Tibial artery (tissue), 4 donors: ENCODE results near the gene CRYBG1.

ENCODE experiments used
- DNase-seq, 2 donors: peaks; one replicate each; pipeline ENCODE4 v3.0.0-alpha.2; 2019
- H3K27ac ChIP-seq, 2 donors: fragments of 200-600 bp; sonication (generic) in 1 of 2; 1 replicate in 1 of 2; 2 replicates in 1 of 2; pipeline ENCODE4 v1.5.1; 2018 to 2019; ENCODE audit warnings: mild to moderate bottlenecking in 1 of 2
- H3K27me3 ChIP-seq, 2 donors: fragments of 200-600 bp; sonication (generic) in 1 of 2; one replicate each; pipeline versions ENCODE4 v1.5.1 to v1.6.0; 2016 to 2019
- H3K36me3 ChIP-seq, 3 donors: fragments of 200-600 bp; sonication (generic) in 2 of 3; one replicate each; pipeline ENCODE4 v1.5.1; 2016 to 2019; ENCODE audit warnings: mild to moderate bottlenecking in 2 of 3
- H3K4me1 ChIP-seq, 4 donors: fragments of 200-600 bp; sonication (generic) in 2 of 4; 1 replicate in 3 of 4; 2 replicates in 1 of 4; pipeline ENCODE4 v1.5.1; 2016 to 2019
- H3K4me3 ChIP-seq, 2 donors: fragments of 200-600 bp; sonication (generic) in 1 of 2; 1 replicate in 1 of 2; 2 replicates in 1 of 2; pipeline ENCODE4 v1.5.1; 2018 to 2019; ENCODE audit warnings: mild to moderate bottlenecking in 2 of 2
- H3K9me3 ChIP-seq, 3 donors: fragments of 200-600 bp; sonication (generic) in 1 of 3; one replicate each; pipeline ENCODE4 v1.5.1; 2016 to 2019
- intact Hi-C: fragments of 100-400 bp; cut with DNase I; formaldehyde crosslinking; loops from one replicate; pipeline ENCODE4 v1.15.0; 2023; ENCODE audit warnings: low total_unique reads
- TF ChIP-seq, protein P1 (sequence below), 2 experiments: fragments of 200-600 bp in 1 of 2; fragments of 450-650 bp in 1 of 2; IDR thresholded peaks; one replicate each; pipeline ENCODE4 v1.5.1; 2017 to 2019; ENCODE audit warnings: antibody characterized with exemption in 2 of 2, mild to moderate bottlenecking in 1 of 2, moderate library complexity in 1 of 2

The CRYBG1 gene

DNA sequence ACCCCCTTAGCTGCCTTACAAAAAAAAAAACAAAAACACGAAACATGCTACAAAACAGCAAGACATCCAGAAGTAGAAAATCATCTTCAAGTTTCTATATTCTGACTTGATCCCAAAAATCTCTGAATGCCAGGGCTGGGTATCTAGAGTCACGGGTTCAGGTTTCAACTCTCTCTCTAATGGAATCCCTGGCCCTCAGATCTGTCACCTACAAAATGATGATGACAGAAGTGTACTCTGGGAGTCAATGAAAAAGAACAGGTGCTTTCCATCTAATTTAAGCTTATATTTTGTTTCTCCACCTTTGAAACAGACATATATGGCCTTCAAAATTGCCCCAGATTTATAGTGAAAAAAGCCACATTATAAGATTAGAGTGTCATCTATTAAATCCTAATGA is 250.5 kb downstream of the CRYBG1 start:
- no peaks in the 10 kb centered on the region for H3K9me3 ChIP-seq
- peaks cover 0 to 4% (median under 1%) of the 10 kb centered on the region in 3 donors for H3K36me3 ChIP-seq
- DNase-seq: no peak
- H3K27ac ChIP-seq: no peak overlapping the region
- no peaks in the 10 kb centered on the region for H3K27me3 ChIP-seq
- TF ChIP-seq, protein P1, sequence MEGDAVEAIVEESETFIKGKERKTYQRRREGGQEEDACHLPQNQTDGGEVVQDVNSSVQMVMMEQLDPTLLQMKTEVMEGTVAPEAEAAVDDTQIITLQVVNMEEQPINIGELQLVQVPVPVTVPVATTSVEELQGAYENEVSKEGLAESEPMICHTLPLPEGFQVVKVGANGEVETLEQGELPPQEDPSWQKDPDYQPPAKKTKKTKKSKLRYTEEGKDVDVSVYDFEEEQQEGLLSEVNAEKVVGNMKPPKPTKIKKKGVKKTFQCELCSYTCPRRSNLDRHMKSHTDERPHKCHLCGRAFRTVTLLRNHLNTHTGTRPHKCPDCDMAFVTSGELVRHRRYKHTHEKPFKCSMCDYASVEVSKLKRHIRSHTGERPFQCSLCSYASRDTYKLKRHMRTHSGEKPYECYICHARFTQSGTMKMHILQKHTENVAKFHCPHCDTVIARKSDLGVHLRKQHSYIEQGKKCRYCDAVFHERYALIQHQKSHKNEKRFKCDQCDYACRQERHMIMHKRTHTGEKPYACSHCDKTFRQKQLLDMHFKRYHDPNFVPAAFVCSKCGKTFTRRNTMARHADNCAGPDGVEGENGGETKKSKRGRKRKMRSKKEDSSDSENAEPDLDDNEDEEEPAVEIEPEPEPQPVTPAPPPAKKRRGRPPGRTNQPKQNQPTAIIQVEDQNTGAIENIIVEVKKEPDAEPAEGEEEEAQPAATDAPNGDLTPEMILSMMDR (IDR thresholded peaks at IDR 0.05): no peak
- H3K4me3 ChIP-seq: no peak overlapping the region
- H3K4me1 ChIP-seq: no peaks in the 10 kb centered on the region
- intact Hi-C loops: loop anchor here (5.0 kb wide), 1 partner anchor 366 kb away; no protein-coding TSS in a partner anchor

DNA sequence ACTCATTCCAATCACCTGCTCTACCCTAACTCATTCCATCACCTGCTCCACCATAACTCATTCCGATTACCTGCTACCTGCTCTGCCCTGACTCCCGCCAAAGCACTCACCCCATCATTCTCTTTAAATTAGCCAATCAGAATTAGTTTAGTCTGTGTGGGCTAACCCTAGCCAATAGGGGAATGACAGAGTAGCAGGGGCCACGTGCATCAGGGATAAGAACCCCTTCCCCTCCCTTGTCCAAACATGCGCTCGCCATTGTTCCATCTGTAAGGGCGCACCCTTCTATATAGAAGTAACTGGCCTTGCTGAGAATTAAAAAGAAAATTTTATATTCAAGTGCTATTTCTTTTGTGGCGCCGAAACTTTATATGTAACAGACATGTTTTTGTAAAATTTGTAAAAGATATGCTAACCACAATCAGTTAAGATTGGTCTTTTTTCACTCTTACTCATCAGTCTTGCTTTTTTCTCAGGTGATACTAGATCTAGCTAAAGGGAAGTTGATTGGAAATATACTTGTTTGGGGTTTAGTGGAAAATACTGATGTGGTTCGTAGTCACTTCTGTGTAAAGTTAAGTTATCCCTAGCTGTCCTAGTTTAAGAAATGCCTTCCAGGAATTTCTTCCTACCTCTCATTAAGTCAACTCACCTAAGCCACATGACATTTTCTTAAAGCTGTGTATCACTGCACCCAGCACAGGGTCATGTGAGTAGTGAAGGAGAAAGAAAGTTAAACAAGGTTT is 252.3 kb downstream of the CRYBG1 start:
- Histone ChIP-seq H3K4me3 (no peak overlapping the region), H3K27ac (no peak overlapping the region), H3K4me1 (no peaks in the 10 kb centered on the region), H3K27me3 (no peaks in the 10 kb centered on the region), H3K9me3 (no peaks in the 10 kb centered on the region), H3K36me3 (peaks cover 0 to 7% (median 4%) of the 10 kb centered on the region in 3 donors)
- no peak for DNase-seq
- TF ChIP-seq, protein P1 (IDR thresholded peaks at IDR 0.05): no peak
- intact Hi-C loops: loop anchor here (5.0 kb wide), 1 partner anchor 364 kb away; no protein-coding TSS in a partner anchor

- Histone ChIP-seq H3K27me3 (no peaks in the 10 kb centered on the region), H3K36me3 (peaks cover 0 to 7% (median 7%) of the 10 kb centered on the region in 3 donors), H3K27ac (no peak overlapping the region), H3K4me1 (no peaks in the 10 kb centered on the region), H3K9me3 (no peaks in the 10 kb centered on the region), H3K4me3 (no peak overlapping the region)
- TF ChIP-seq, protein P1 (IDR thresholded peaks at IDR 0.05): no peak
- intact Hi-C loops: loop anchor here (5.0 kb wide), 1 partner anchor 364 kb away; no protein-coding TSS in a partner anchor
- DNase-seq: no peak
These were observed 253.1 kb downstream of the CRYBG1 start for GRCh38 chr6:106613590-106613989.

DNA sequence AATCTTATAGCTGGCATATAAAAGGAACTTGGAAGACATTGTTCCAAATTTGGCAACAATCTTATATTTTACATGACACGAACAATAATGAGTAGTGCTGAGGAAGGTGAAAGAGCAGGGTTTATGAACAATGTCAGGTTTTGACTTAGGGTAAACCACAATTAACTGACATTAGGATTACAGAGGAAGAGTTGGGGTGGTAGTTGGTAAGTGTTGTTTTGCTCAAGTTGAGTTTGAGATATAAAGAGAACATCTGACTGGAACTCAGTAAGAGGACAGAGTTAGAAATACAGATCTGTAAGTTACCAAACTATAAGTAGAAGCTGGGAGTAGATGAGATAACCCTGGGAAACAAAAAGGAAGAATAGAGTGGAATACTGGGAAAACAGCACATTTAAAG is 253.6 kb downstream of the CRYBG1 start:
- intact Hi-C loops: loop anchor here (5.0 kb wide), 1 partner anchor 363 kb away; no protein-coding TSS in a partner anchor

GRCh38 chr6:106614592-106615257 is 254.2 kb downstream of the CRYBG1 start:
- Histone ChIP-seq H3K27ac (no peak overlapping the region), H3K9me3 (no peaks in the 10 kb centered on the region), H3K4me3 (no peak overlapping the region), H3K4me1 (no peaks in the 10 kb centered on the region), H3K27me3 (no peaks in the 10 kb centered on the region), H3K36me3 (peaks cover 0 to 12% (median 7%) of the 10 kb centered on the region in 3 donors)
- DNase-seq: no peak
- intact Hi-C loops: loop anchor here (5.0 kb wide), 1 partner anchor 363 kb away; no protein-coding TSS in a partner anchor
- TF ChIP-seq, protein P1 (IDR thresholded peaks at IDR 0.05): no peak

More for the DNA sequence above, 253.6 kb downstream of the CRYBG1 start:
- no peaks in the 10 kb centered on the region for H3K27me3 ChIP-seq
- TF ChIP-seq, protein P1 (IDR thresholded peaks at IDR 0.05): no peak
- no peaks in the 10 kb centered on the region for H3K9me3 ChIP-seq
- no peaks in the 10 kb centered on the region for H3K4me1 ChIP-seq
- no peak overlapping the region for H3K27ac ChIP-seq
- peaks cover 0 to 12% (median 7%) of the 10 kb centered on the region in 3 donors for H3K36me3 ChIP-seq
- DNase-seq: no peak
- H3K4me3 ChIP-seq: no peak overlapping the region
